Tibial artery (tissue), 4 donors: ENCODE results near the gene CTBS.
"Not testable (repeated sequence)": the region's sequence is repeated elsewhere in the genome, so short reads cannot be mapped to it uniquely, and the experiment has no call there.

Source experiments
- DNase-seq, 2 donors: peaks; one replicate each; pipeline ENCODE4 v3.0.0-alpha.2; 2019
- H3K27ac ChIP-seq, 2 donors: fragments of 200-600 bp; sonication (generic) in 1 of 2; 1 replicate in 1 of 2; 2 replicates in 1 of 2; pipeline ENCODE4 v1.5.1; 2018 to 2019; ENCODE audit warnings: mild to moderate bottlenecking in 1 of 2
- H3K27me3 ChIP-seq, 2 donors: fragments of 200-600 bp; sonication (generic) in 1 of 2; one replicate each; pipeline versions ENCODE4 v1.5.1 to v1.6.0; 2016 to 2019
- H3K36me3 ChIP-seq, 3 donors: fragments of 200-600 bp; sonication (generic) in 2 of 3; one replicate each; pipeline ENCODE4 v1.5.1; 2016 to 2019; ENCODE audit warnings: mild to moderate bottlenecking in 2 of 3
- H3K4me1 ChIP-seq, 4 donors: fragments of 200-600 bp; sonication (generic) in 2 of 4; 1 replicate in 3 of 4; 2 replicates in 1 of 4; pipeline ENCODE4 v1.5.1; 2016 to 2019
- H3K4me3 ChIP-seq, 2 donors: fragments of 200-600 bp; sonication (generic) in 1 of 2; 1 replicate in 1 of 2; 2 replicates in 1 of 2; pipeline ENCODE4 v1.5.1; 2018 to 2019; ENCODE audit warnings: mild to moderate bottlenecking in 2 of 2
- H3K9me3 ChIP-seq, 3 donors: fragments of 200-600 bp; sonication (generic) in 1 of 3; one replicate each; pipeline ENCODE4 v1.5.1; 2016 to 2019
- intact Hi-C: fragments of 100-400 bp; cut with DNase I; formaldehyde crosslinking; loops from one replicate; pipeline ENCODE4 v1.15.0; 2023; ENCODE audit warnings: low total_unique reads
- TF ChIP-seq, protein P1 (sequence below), 2 experiments: fragments of 200-600 bp in 1 of 2; fragments of 450-650 bp in 1 of 2; IDR thresholded peaks; one replicate each; pipeline ENCODE4 v1.5.1; 2017 to 2019; ENCODE audit warnings: antibody characterized with exemption in 2 of 2, mild to moderate bottlenecking in 1 of 2, moderate library complexity in 1 of 2

CTBS gene

DNA sequence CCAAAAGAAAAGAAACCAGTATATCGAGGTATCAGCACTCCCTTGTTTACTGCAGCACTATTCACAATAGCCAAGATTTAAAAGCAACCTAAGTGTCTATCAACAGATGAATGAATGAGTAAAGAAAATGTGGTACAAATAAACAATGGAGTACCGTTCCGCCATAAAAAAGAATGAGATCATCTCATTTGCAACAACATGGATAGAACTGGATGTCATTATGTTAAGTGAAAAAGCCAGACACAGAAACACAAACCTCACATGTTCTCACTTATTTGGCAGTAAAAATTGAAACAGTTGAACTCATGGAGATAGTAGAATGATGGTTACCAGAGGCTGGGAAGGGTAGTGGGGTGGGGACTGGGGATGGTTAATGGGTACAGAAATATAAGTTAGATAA, 63.6 kb downstream of the CTBS start:
- Histone ChIP-seq H3K9me3 (no peaks in the 10 kb centered on the region), H3K4me1 (peaks cover 0 to 4% (median 0%) of the 10 kb centered on the region in 4 donors), H3K36me3 (no peaks in the 10 kb centered on the region), H3K27ac (no peak overlapping the region), H3K4me3 (no peak overlapping the region), H3K27me3 (no peaks in the 10 kb centered on the region)
- TF ChIP-seq, protein P1, sequence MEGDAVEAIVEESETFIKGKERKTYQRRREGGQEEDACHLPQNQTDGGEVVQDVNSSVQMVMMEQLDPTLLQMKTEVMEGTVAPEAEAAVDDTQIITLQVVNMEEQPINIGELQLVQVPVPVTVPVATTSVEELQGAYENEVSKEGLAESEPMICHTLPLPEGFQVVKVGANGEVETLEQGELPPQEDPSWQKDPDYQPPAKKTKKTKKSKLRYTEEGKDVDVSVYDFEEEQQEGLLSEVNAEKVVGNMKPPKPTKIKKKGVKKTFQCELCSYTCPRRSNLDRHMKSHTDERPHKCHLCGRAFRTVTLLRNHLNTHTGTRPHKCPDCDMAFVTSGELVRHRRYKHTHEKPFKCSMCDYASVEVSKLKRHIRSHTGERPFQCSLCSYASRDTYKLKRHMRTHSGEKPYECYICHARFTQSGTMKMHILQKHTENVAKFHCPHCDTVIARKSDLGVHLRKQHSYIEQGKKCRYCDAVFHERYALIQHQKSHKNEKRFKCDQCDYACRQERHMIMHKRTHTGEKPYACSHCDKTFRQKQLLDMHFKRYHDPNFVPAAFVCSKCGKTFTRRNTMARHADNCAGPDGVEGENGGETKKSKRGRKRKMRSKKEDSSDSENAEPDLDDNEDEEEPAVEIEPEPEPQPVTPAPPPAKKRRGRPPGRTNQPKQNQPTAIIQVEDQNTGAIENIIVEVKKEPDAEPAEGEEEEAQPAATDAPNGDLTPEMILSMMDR (IDR thresholded peaks at IDR 0.05) = no peak
- no peak for DNase-seq
- intact Hi-C loops = no loop called here

DNA sequence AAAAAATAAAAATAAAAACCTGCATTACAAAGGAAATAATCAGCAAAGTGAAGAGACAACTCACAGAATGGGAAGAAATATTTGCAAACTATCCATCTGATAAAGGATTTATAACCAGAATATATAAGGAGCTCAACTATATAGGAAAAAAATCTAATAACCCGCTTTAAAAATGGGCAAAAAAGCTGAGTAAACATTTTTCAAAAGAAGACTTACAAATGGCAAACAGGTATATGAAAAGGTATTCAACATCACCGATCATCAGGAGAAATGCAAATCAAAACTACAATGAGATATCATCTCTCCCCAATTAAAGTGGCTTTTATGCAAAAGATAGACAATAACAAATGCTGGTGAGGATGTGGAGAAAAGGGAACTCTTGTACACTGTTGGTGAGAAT, 64.1 kb downstream of the CTBS start:
- DNase-seq = no peak
- H3K4me1 ChIP-seq = peaks cover 0 to 4% (median 0%) of the 10 kb centered on the region in 4 donors
- no peaks in the 10 kb centered on the region for H3K9me3 ChIP-seq
- H3K4me3 ChIP-seq = no peak overlapping the region
- H3K27ac ChIP-seq = no peak overlapping the region
- intact Hi-C loops = no loop called here
- H3K27me3 ChIP-seq = no peaks in the 10 kb centered on the region
- no peaks in the 10 kb centered on the region for H3K36me3 ChIP-seq
- TF ChIP-seq, protein P1 (IDR thresholded peaks at IDR 0.05) = no peak

DNA sequence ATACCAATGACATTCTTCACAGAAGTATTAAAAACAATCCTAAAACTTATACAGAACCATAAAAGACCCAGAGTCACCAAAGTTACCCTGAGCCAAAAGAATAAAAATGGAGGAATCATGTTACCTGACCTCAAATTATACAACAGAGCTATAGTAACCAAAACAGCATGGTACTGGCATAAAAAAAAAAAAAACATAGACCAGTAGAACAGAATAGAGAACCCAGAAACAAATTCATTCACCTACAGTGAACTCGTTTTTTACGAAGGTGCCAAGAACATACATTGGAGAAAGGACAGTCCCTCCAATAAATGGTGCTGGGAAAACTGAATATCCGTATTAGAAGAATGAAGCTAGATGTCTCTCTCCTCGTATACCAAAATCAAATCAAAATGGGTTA, 65.2 kb downstream of the CTBS start:
- H3K27ac ChIP-seq = no peak overlapping the region
- no peaks in the 10 kb centered on the region for H3K36me3 ChIP-seq
- intact Hi-C loops = loop anchor here (5.0 to 10.0 kb wide), 3 partner anchors 63 to 186 kb away; partner anchors contain the start of genes CTBS and SSX2IP
- peaks cover 0 to 7% (median 6%) of the 10 kb centered on the region in 4 donors for H3K4me1 ChIP-seq
- no peak overlapping the region for H3K4me3 ChIP-seq
- H3K9me3 ChIP-seq = no peaks in the 10 kb centered on the region
- DNase-seq = no peak
- no peaks in the 10 kb centered on the region for H3K27me3 ChIP-seq
- TF ChIP-seq, protein P1 (IDR thresholded peaks at IDR 0.05) = no peak

DNA sequence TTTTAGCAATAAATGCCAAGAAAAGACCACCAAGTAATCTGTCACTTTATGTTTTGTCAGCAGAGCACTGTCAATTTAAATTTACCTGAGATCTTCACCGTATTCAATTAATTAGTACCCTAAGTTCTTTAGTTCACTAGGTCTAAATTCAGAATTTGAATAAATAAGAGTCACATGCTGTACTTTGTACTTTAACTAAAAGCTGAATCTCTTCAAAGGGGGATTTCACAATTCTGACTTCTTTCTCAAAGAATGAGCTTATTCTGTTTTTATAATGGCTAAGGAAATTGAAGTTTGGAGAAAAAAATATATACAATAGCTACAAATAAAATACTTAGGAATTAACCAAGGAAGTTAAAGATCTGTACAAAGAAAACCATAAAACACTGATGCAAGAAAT, 65.7 kb downstream of the CTBS start:
- no peaks in the 10 kb centered on the region for H3K36me3 ChIP-seq
- peaks cover 0 to 12% (median 11%) of the 10 kb centered on the region in 4 donors for H3K4me1 ChIP-seq
- no peak overlapping the region for H3K4me3 ChIP-seq
- no peaks in the 10 kb centered on the region for H3K27me3 ChIP-seq
- no peaks in the 10 kb centered on the region for H3K9me3 ChIP-seq
- intact Hi-C loops = loop anchor here (5.0 to 10.0 kb wide), 3 partner anchors 64 to 186 kb away; partner anchors contain the start of genes CTBS and SSX2IP
- TF ChIP-seq, protein P1 (IDR thresholded peaks at IDR 0.05) = no peak
- DNase-seq = no peak
- H3K27ac ChIP-seq = no peak overlapping the region

DNA sequence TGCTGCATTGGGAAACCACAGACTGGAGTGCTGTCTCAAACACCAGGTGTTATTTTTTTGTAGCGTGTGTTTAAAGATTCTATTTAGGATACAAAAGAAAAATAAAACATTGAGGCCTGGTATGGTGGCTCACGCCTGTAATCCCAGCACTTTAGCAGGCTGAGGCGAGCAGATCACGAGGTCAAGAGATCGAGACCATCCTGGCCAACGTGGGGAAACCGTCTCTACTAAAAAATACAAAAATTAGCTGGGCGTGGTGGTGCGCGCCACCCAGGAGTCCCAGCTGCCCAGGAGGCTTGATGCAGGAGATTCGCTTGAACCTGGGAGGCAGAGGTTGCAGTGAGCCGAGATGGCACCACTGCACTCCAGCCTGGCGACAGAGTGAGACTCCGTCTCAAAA, 66.4 kb downstream of the CTBS start:
- not testable (repeated sequence) for H3K27ac ChIP-seq, DNase-seq, H3K36me3 ChIP-seq, H3K27me3 ChIP-seq, H3K4me3 ChIP-seq, H3K9me3 ChIP-seq
- peaks cover 0 to 18% (median 15%) of the 10 kb centered on the region in 4 donors for H3K4me1 ChIP-seq
- intact Hi-C loops = loop anchor here (5.0 to 10.0 kb wide), 3 partner anchors 64 to 187 kb away; partner anchors contain the start of genes CTBS and SSX2IP

DNA sequence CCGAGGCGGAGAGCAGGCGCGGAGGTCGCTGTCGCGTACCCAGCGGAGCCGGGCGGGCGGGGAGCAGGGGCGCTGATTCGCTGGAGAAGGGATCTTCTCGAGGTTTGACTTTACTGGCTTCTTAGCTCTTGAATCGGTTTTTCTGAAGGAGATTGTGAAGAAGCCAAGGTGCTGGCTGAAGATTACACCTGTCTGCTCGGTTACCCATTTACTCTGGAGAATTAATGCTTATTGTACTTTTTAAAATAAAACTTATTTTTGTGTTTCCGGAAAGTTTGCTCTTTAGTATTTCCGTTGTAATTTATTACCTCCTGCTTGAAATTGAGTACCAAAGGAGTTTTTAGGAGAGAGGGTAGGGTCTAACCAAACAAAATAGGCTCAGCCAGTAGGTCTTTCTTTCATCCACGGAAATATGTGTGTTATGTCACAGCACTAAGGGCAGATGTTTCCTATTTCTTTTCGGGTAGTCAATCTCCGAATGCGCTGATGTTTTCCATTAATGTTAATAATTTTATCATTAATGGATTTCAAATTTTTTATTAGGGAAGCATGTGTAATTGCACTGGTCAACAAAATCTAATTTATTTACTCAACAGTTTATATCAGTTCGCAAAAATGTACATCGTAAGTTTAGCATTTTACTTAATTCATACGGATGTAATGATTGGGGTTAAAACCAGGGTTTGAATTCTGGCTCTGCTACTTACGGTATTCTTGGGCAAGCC, 67.3 kb downstream of the CTBS start:
- no peaks in the 10 kb centered on the region for H3K9me3 ChIP-seq
- no peak for DNase-seq
- TF ChIP-seq, protein P1 (IDR thresholded peaks at IDR 0.05) = no peak
- intact Hi-C loops = loop anchor here (5.0 to 10.0 kb wide), 3 partner anchors 65 to 188 kb away; partner anchors contain the start of genes CTBS and SSX2IP
- H3K4me3 ChIP-seq = peak overlapping the region; percentile 61 to 76
- H3K4me1 ChIP-seq = peaks cover 0 to 28% (median 19%) of the 10 kb centered on the region in 4 donors
- no peaks in the 10 kb centered on the region for H3K27me3 ChIP-seq
- peak overlapping the region; percentile 86 to 97 for H3K27ac ChIP-seq
- no peaks in the 10 kb centered on the region for H3K36me3 ChIP-seq
